ENCODE measurements around the gene TH.

DNA sequence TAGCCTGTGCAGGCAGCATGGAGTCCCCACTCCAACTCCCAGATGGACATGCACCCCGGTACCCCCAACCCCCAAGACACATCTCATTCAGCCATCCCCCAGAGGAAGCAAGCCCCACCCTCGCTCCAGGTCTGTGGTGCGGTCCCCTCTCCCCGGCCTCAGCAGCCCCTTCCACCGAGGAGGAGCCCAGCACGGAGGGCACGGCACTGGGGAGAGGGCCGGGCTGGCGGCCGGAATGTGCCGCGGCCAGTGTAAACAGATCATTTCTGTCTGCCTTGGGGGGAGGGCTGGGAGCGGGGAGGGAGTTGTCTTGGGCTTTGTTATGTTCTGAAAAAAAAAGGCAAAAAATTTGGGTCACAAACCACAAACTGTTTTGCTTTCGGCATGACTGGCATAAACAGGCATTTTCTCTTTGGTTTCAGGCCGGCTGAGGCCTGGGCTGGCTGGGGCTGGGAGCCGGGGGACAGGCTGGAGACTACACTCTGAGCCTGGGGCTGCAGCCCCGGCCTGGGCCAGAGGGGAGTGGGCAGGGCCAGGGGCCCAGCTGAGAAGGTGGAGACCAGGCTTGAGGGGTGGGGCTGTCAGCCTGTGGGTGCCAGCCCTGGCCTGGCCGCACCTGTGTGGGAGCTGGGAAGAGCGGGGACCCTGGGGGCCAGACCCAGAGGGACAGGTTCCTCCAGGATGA lies 49.3 kb downstream of the TH start:
- TF ChIP-seq, protein P1, sequence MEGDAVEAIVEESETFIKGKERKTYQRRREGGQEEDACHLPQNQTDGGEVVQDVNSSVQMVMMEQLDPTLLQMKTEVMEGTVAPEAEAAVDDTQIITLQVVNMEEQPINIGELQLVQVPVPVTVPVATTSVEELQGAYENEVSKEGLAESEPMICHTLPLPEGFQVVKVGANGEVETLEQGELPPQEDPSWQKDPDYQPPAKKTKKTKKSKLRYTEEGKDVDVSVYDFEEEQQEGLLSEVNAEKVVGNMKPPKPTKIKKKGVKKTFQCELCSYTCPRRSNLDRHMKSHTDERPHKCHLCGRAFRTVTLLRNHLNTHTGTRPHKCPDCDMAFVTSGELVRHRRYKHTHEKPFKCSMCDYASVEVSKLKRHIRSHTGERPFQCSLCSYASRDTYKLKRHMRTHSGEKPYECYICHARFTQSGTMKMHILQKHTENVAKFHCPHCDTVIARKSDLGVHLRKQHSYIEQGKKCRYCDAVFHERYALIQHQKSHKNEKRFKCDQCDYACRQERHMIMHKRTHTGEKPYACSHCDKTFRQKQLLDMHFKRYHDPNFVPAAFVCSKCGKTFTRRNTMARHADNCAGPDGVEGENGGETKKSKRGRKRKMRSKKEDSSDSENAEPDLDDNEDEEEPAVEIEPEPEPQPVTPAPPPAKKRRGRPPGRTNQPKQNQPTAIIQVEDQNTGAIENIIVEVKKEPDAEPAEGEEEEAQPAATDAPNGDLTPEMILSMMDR (IDR thresholded peaks at IDR 0.05; ENCODE audit: low read length), result no peak
- no peak for TF ChIP-seq EZH2 (IDR thresholded peaks at IDR 0.05; ENCODE audit: borderline replicate concordance, low read length)
